HepG2 (cell line): ENCODE data around the gene PDE9A.

Experiments used
- CTCF ChIP-seq: sonication (generic); formaldehyde crosslinking; IDR thresholded peaks from 2 replicates; pipeline ENCODE4 v1.5.0; 2020; ENCODE audit warnings: mild to moderate bottlenecking, missing genetic modification reagents, moderate library complexity
- E2F5 ChIP-seq: sonication (generic); formaldehyde crosslinking; conservative IDR thresholded peaks from 2 replicates; pipeline ENCODE4 v1.4.0; 2020; ENCODE audit warnings: missing genetic modification reagents
- PHF8 ChIP-seq: sonication (generic); formaldehyde crosslinking; IDR thresholded peaks from 2 replicates; pipeline ENCODE4 v1.5.0; 2020; ENCODE audit warnings: missing genetic modification reagents
- RAD21 ChIP-seq: fragments of 450-650 bp; formaldehyde crosslinking; IDR thresholded peaks from 2 replicates; pipeline ENCODE4 v1.5.0; 2020; ENCODE audit warnings: mild to moderate bottlenecking
- SIN3A ChIP-seq: IDR thresholded peaks from 2 replicates; pipeline ENCODE4 v1.6.1; 2011; ENCODE audit warnings: low read depth, mild to moderate bottlenecking, control low read depth, low read length, borderline replicate concordance
- USF2 ChIP-seq, 2 experiments: sonication (generic) in 1 of 2; formaldehyde crosslinking in 1 of 2; IDR thresholded peaks; 2 replicates each; pipeline versions ENCODE4 v1.5.1 to v1.6.1; 2011 to 2020; ENCODE audit warnings: borderline replicate concordance in 1 of 2, low read depth in 1 of 2, low read length in 1 of 2, mild to moderate bottlenecking in 1 of 2, missing genetic modification reagents in 1 of 2, moderate library complexity in 1 of 2
- ZIK1 ChIP-seq: sonication (generic); formaldehyde crosslinking; IDR thresholded peaks from 2 replicates; pipeline ENCODE4 v1.5.0; 2020; ENCODE audit warnings: mild to moderate bottlenecking, low read depth, missing genetic modification reagents, borderline replicate concordance
- ZNF577 ChIP-seq: sonication (generic); formaldehyde crosslinking; IDR thresholded peaks from 2 replicates; pipeline ENCODE4 v1.4.0; 2020; ENCODE audit warnings: mild to moderate bottlenecking, low read depth, missing genetic modification reagents, borderline replicate concordance
- TF ChIP-seq, protein P1 (sequence below): sonication (generic); formaldehyde crosslinking; IDR thresholded peaks from 2 replicates; pipeline ENCODE4 v1.5.0; 2020; ENCODE audit warnings: mild to moderate bottlenecking, missing genetic modification reagents
- TF ChIP-seq, protein P2 (sequence below): sonication (generic); formaldehyde crosslinking; IDR thresholded peaks from 2 replicates; pipeline ENCODE4 v1.8.0; 2022; ENCODE audit warnings: low read depth, missing genetic modification reagents
- TF ChIP-seq, protein P3 (sequence below): sonication (generic); formaldehyde crosslinking; IDR thresholded peaks from 2 replicates; pipeline ENCODE4 v1.4.0; 2020; ENCODE audit warnings: missing genetic modification reagents

DNA sequence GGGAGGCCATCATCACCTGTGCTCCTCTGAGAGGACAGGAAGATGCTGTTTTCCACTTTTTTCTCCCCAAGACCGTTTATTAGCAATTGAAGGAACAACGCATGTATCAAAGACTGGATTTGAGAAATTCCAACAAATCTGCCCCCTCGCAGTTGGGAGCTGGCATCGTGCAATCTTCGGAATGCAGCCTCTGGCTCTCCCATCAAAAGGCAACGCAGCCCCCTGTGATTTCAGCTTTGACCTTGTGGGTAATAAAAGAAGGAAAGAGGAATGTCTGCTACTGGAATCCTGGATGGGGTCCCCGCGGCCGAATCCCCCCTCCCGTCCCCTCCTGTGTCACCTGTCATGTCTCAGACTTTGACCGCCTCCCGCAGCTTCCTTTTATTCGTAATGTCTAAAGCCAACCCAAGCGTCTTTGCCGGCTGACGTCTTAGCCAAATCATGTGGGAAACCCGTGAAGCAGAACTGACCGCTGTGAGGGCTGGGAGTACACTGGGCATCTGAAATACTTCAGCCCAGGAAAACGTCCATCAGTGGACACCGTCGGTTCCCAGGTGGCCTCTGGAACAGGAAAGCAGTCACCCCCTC is 124.4 kb downstream of the PDE9A start:
- TF ChIP-seq, protein P1, sequence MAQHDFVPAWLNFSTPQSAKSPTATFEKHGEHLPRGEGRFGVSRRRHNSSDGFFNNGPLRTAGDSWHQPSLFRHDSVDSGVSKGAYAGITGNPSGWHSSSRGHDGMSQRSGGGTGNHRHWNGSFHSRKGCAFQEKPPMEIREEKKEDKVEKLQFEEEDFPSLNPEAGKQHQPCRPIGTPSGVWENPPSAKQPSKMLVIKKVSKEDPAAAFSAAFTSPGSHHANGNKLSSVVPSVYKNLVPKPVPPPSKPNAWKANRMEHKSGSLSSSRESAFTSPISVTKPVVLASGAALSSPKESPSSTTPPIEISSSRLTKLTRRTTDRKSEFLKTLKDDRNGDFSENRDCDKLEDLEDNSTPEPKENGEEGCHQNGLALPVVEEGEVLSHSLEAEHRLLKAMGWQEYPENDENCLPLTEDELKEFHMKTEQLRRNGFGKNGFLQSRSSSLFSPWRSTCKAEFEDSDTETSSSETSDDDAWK (CRISPR knock-in tag), result no peak
- no peak for TF ChIP-seq PHF8
- TF ChIP-seq ZNF577 (CRISPR knock-in tag), result no peak
- no peak for TF ChIP-seq USF2 (IDR thresholded peaks at IDR 0.05; ENCODE audit: low read depth, low read length)
- TF ChIP-seq USF2 (CRISPR knock-in tag; IDR thresholded peaks at IDR 0.05; ENCODE audit: borderline replicate concordance), result no peak
- no peak for TF ChIP-seq E2F5 (CRISPR knock-in tag)
- TF ChIP-seq ZIK1 (CRISPR knock-in tag), result no peak
- TF ChIP-seq RAD21 (CRISPR knock-in tag), result no peak
- TF ChIP-seq, protein P2, sequence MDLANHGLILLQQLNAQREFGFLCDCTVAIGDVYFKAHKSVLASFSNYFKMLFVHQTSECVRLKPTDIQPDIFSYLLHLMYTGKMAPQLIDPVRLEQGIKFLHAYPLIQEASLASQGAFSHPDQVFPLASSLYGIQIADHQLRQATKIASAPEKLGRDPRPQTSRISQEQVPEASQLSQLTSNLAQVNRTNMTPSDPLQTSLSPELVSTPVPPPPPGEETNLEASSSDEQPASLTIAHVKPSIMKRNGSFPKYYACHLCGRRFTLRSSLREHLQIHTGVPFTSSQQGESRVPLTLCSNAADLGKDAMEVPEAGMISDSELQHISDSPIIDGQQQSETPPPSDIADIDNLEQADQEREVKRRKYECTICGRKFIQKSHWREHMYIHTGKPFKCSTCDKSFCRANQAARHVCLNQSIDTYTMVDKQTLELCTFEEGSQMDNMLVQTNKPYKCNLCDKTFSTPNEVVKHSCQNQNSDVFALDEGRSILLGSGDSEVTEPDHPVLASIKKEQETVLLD, result no peak
- TF ChIP-seq SIN3A, result no peak
- TF ChIP-seq CTCF (CRISPR knock-in tag), result no peak
- TF ChIP-seq, protein P3, sequence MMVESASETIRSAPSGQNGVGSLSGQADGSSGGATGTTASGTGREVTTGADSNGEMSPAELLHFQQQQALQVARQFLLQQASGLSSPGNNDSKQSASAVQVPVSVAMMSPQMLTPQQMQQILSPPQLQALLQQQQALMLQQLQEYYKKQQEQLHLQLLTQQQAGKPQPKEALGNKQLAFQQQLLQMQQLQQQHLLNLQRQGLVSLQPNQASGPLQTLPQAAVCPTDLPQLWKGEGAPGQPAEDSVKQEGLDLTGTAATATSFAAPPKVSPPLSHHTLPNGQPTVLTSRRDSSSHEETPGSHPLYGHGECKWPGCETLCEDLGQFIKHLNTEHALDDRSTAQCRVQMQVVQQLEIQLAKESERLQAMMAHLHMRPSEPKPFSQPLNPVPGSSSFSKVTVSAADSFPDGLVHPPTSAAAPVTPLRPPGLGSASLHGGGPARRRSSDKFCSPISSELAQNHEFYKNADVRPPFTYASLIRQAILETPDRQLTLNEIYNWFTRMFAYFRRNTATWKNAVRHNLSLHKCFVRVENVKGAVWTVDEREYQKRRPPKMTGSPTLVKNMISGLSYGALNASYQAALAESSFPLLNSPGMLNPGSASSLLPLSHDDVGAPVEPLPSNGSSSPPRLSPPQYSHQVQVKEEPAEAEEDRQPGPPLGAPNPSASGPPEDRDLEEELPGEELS (CRISPR knock-in tag), result no peak
